DMS53 treated with DMSO at 0.1 percent for 48 hours (cell line): ENCODE measurements around the gene S100A2.

ENCODE experiments used
- DNase-seq: peaks from one replicate; lab custom pipeline; 2025; ENCODE audit not compliant: unreplicated experiment; lab: John Stamatoyannopoulos, UW

S100A2 gene

GRCh38 chr1:153565529-153566374 lies at the start of gene S100A2:
S100A2 (minus strand) TSS chr1:153565844; CDS start chr1:153563877, 1,967 bp downstream.
- peak; percentile 91 for DNase-seq

- no peak for DNase-seq
Observed at GRCh38 chr1:153615406-153615805, 49.8 kb upstream of the S100A2 start.

GRCh38 chr1:153614906-153615305 lies 49.3 kb upstream of the S100A2 start:
- no peak for DNase-seq

- DNase-seq, result no peak
Observed at GRCh38 chr1:153614189-153614900, 48.7 kb upstream of the S100A2 start.

- DNase-seq, result no peak
Observed at GRCh38 chr1:153613406-153613805, 47.8 kb upstream of the S100A2 start.

- no peak for DNase-seq
Observed at GRCh38 chr1:153612755-153613331, 47.2 kb upstream of the S100A2 start, which contains the start of gene S100A16. S100A16 (minus strand) TSS chr1:153613137; CDS start chr1:153608151, 4,986 bp downstream.

- DNase-seq, result no peak
Observed at GRCh38 chr1:153612111-153612754, 46.6 kb upstream of the S100A2 start.

- no peak for DNase-seq
Observed at GRCh38 chr1:153611356-153611755, 45.7 kb upstream of the S100A2 start.

GRCh38 chr1:153610811-153611301 lies 45.2 kb upstream of the S100A2 start:
- no peak for DNase-seq

- DNase-seq, result no peak
Observed at GRCh38 chr1:153610334-153610733, 44.7 kb upstream of the S100A2 start.

- no peak for DNase-seq
Observed at GRCh38 chr1:153609585-153609907, 43.9 kb upstream of the S100A2 start.

- no peak for DNase-seq
Observed at GRCh38 chr1:153608742-153609584, 43.3 kb upstream of the S100A2 start.

- DNase-seq, result no peak
Observed at GRCh38 chr1:153608089-153608682, 42.5 kb upstream of the S100A2 start.

GRCh38 chr1:153607381-153607780 lies 41.7 kb upstream of the S100A2 start:
- DNase-seq, result no peak

GRCh38 chr1:153606194-153606593 lies 40.5 kb upstream of the S100A2 start:
- no peak for DNase-seq

GRCh38 chr1:153602749-153603148 lies 37.1 kb upstream of the S100A2 start:
- no peak for DNase-seq

- DNase-seq, result no peak
Observed at GRCh38 chr1:153599847-153600246, 34.2 kb upstream of the S100A2 start.

- DNase-seq, result no peak
Observed at GRCh38 chr1:153598309-153599172, 32.9 kb upstream of the S100A2 start.

- no peak for DNase-seq
Observed at GRCh38 chr1:153597206-153597605, 31.6 kb upstream of the S100A2 start.
